Coronary artery (tissue), 2 donors: ENCODE results near the gene ANO1.

Experiments
- DNase-seq: peaks from one replicate; pipeline ENCODE4 v3.0.0-alpha.2; 2017; ENCODE audit warnings: low spot score
- H3K27ac ChIP-seq, 2 donors: fragments of 200-600 bp; sonication (generic); one replicate each; pipeline ENCODE4 v1.5.1; 2016 to 2019
- H3K4me3 ChIP-seq: fragments of 200-600 bp; sonication (generic); 2 replicates; pipeline ENCODE4 v1.5.1; 2016; ENCODE audit warnings: mild to moderate bottlenecking, moderate library complexity
- TF ChIP-seq, protein P1 (sequence below): fragments of 200-600 bp; sonication (generic); IDR thresholded peaks from one replicate; pipeline ENCODE4 v1.5.1; 2019; ENCODE audit warnings: antibody characterized with exemption

The ANO1 gene

DNA sequence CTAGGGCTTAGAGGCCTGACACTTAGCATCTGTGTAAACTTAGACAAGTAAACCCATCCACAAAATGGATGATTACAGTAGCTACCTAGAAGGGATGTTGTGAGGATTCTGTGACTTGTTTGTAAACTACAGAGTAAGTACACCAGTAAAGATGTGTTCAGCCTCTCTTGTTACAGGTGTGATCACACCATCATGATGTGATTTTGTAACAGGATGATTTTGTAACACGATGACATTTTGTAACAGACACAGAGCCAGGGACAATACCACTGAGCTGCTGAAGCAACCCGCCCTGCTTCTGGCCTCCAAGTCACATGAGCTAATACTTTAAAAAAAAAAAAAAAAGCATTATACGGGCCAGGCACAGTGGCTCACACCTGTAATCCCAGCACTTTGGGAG is 142.0 kb downstream of the ANO1 start:
- H3K27ac ChIP-seq: no peak overlapping the region
- DNase-seq: no peak
- H3K4me3 ChIP-seq: no peak overlapping the region
- TF ChIP-seq, protein P1, sequence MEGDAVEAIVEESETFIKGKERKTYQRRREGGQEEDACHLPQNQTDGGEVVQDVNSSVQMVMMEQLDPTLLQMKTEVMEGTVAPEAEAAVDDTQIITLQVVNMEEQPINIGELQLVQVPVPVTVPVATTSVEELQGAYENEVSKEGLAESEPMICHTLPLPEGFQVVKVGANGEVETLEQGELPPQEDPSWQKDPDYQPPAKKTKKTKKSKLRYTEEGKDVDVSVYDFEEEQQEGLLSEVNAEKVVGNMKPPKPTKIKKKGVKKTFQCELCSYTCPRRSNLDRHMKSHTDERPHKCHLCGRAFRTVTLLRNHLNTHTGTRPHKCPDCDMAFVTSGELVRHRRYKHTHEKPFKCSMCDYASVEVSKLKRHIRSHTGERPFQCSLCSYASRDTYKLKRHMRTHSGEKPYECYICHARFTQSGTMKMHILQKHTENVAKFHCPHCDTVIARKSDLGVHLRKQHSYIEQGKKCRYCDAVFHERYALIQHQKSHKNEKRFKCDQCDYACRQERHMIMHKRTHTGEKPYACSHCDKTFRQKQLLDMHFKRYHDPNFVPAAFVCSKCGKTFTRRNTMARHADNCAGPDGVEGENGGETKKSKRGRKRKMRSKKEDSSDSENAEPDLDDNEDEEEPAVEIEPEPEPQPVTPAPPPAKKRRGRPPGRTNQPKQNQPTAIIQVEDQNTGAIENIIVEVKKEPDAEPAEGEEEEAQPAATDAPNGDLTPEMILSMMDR: no peak

DNA sequence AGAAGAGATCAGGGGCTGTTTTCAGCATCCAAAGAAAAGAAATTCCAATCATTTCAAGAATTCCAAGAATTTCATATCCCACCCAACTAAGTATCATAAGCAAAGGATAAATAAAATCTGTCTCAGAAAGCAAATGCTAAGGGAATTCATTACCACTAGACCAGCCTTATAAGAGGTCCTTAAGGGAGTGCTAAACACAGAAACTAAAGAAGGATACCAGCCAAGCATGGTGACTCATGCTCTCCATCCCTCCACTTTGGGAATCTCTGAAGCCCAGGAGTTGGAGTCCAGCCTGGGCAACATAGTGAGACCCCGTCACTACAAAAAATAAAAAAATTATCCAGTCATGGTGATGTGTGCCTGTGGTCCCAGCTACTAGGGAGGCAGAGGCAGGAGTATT is 142.8 kb downstream of the ANO1 start:
- DNase-seq: no peak
- TF ChIP-seq, protein P1: no peak
- Histone ChIP-seq H3K27ac (no peak overlapping the region), H3K4me3 (no peak overlapping the region)

DNA sequence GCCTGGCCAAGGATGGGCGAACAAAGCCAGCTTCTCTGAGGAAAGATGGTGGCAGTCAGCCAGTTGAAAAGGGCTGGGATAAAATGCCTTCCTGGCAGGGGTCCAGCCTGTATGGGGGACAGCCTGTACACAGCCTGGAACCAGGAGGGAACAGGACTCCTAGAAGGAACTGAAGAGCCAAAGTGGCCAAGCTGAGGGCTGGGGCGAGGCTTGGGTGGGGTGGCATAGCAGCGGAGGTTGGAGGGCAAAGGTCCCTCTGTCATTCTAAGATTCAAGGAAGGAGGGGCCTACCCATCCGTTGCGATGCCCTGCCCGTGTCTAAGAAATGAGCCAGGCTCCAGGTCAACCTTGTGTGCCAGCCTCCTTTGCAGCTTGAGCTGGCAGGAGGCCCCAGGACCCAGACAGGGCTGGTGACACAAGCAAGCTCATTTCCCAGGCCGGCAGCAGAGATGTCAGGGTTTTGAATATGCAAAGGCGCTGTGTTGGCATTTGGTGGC is 147.6 kb downstream of the ANO1 start:
- no peak for DNase-seq
- Histone ChIP-seq H3K27ac (no peak overlapping the region), H3K4me3 (no peak overlapping the region)
- TF ChIP-seq, protein P1: no peak

DNA sequence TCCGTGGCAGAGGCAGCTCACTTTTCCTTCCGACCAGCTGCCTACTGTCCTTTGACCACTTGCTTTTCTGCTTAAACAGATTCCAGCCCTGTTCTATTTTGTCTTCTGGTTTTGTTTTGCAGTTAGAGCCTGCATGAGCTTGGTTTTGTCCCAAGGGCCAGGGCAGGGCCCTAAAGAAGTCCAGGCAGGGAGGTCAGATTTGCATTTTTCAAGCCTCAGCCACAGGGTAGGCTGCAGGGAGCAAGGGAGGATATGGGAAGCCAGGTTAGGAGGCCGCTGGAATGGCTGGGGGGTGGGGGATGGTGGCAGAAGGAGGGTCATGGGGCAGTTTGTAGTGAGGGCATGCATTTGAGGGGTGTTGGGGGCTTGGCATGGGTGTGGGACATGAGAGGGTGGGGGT is 148.1 kb downstream of the ANO1 start:
- no peak overlapping the region for H3K27ac ChIP-seq
- TF ChIP-seq, protein P1: no peak
- no peak for DNase-seq
- no peak overlapping the region for H3K4me3 ChIP-seq

DNA sequence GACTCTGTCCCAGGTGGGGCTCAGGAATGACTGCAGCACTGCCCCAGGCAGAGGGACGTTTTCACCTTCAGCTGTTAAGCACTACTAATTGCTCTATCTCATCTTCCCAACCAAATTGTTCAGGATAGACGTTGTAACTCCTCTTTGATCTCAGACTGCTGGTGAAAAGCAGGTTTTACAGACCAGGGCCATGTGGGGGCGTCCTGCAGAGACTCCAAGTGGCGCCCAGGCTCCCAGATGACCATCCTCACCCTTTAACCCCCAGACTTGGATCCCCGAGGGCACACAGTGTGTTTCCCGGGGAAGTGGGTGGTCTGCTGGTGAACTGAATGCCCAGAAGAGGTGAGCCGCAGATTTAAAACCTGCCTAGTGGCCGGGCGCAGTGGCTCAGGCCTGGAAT is 148.8 kb downstream of the ANO1 start:
- TF ChIP-seq, protein P1: no peak
- DNase-seq: no peak
- Histone ChIP-seq H3K4me3 (no peak overlapping the region), H3K27ac (no peak overlapping the region)

DNA sequence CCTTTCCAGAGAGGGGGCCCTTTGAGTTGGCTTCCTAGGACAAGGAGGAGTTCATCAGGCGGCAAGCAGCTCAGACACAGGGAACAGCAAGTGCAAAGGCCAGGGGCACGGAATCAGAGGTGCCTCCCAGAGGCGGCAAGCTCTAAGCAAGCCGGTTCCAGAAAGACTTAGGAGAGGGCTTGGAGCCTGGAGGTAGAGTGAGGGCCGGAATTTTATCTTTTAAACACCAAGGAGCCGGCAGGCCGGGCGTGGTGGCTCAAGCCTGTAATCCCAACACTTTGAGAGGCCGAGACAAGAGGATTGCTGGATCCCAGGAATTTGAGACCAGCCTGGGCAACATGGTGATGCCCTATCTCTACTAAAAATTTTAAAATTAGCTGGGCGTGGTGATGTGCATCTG is 151.6 kb downstream of the ANO1 start:
- TF ChIP-seq, protein P1: no peak
- DNase-seq: no peak
- Histone ChIP-seq H3K4me3 (no peak overlapping the region), H3K27ac (no peak overlapping the region)

DNA sequence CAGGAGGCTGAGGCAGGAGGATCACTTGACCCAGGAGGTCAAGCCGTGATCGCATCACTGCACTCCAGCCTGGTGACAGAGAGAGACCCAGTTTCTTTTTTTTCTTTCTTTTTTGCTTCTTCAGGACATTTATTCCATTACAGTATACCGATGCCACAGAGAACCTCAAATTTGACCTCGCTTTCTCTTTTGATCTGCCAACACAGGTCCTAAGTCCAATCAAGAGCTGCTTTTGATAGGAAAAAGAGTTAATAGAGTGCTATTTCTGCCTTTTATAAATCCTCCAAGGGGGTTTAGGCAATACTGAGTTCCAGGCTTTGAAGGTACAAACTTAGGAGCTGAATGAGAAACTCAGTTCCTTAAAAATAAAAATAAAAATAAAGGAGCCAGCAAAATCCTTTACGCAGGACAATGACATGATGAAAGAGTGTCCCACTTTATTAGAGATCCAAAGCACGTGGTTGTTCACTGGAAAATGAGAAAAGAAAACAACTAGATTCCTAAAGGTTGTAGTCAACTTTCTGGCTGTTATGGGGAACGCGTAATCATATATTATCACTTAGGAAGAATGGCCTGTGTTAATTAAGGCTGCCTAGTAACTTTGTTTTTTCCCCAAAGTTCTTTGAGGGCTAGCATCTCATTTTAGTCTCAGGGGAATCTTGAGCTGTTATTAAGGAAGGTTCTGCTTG is 152.2 kb downstream of the ANO1 start:
- H3K27ac ChIP-seq: no peak overlapping the region
- no peak overlapping the region for H3K4me3 ChIP-seq
- TF ChIP-seq, protein P1: no peak
- DNase-seq: no peak
